Neutrophil (primary cell): ENCODE data around the gene ZER1.

Source experiments
- H3K27ac ChIP-seq: fragments of 200-600 bp; sonication (generic); 2 replicates; pipeline ENCODE4 v1.5.1; 2016; ENCODE audit warnings: mild to moderate bottlenecking, moderate library complexity
- H3K27me3 ChIP-seq: fragments of 200-600 bp; sonication (generic); 2 replicates; pipeline ENCODE4 v1.6.0; 2016; ENCODE audit warnings: mild to moderate bottlenecking
- H3K36me3 ChIP-seq: fragments of 200-600 bp; sonication (generic); 2 replicates; pipeline ENCODE4 v1.5.1; 2017
- H3K4me1 ChIP-seq, 2 experiments: fragments of 200-600 bp in 1 of 2; sonication (generic) in 1 of 2; 1 replicate in 1 of 2; 2 replicates in 1 of 2; pipeline versions ENCODE4 v1.5.1 to v1.6.1; 2013 to 2016; ENCODE audit warnings: low read depth in 1 of 2, low read length in 1 of 2, mild to moderate bottlenecking in 1 of 2, moderate library complexity in 1 of 2; ENCODE audit not compliant: control insufficient read depth in 1 of 2, insufficient read depth in 1 of 2
- H3K4me3 ChIP-seq, 2 experiments: fragments of 200-600 bp in 1 of 2; sonication (generic) in 1 of 2; 1 replicate in 1 of 2; 2 replicates in 1 of 2; pipeline ENCODE4 v1.5.1; 2013 to 2016; ENCODE audit warnings: low read depth in 1 of 2, low read length in 1 of 2, mild to moderate bottlenecking in 1 of 2, moderate library complexity in 1 of 2
- H3K9me3 ChIP-seq: fragments of 200-600 bp; sonication (generic); 2 replicates; pipeline ENCODE4 v1.5.1; 2016
- CTCF ChIP-seq: fragments of 200-600 bp; sonication (generic); IDR thresholded peaks from 2 replicates; pipeline ENCODE4 v1.5.1; 2016; ENCODE audit warnings: antibody characterized with exemption

Gene ZER1

DNA sequence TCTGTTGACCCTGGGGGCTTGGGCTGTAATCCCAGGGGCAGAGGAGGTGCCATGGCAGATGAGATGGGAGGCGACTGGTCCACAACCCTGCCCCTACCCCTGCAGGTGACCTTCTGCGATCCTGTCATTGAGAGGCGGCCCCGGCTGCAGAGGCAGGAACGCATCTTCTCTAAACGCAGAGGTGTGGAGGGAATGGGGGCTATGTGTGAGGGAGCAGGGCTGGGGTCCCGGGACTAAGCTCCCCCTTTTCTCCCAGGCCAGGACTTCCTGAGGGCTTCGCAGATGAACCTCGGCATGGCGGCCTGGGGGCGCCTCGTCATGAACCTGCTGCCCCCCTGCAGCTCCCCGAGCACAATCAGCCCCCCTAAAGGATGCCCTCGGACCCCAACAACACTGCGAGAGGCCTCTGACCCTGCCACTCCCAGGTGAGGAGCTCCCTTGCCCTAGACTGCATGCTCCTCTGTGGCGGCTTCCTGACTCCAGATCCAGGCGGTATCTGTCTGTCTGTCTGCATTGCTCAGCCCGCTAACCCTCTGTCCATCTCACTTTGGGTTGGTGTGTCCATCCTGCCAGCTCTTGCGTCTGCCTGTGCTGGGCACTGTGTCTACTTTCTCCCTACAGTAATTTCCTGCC, 57.7 kb downstream of the ZER1 start:
- TF ChIP-seq CTCF, result no peak
- no peaks in the 10 kb centered on the region for H3K4me1 ChIP-seq
- H3K9me3 ChIP-seq, result no peaks in the 10 kb centered on the region
- no peaks in the 10 kb centered on the region for H3K27me3 ChIP-seq
- H3K4me3 ChIP-seq, result no peak overlapping the region
- H3K27ac ChIP-seq, result no peak overlapping the region
- peaks cover 6% of the 10 kb centered on the region for H3K36me3 ChIP-seq

- no peak for TF ChIP-seq CTCF
- Histone ChIP-seq H3K27ac (no peak overlapping the region), H3K4me3 (no peak overlapping the region), H3K36me3 (peaks cover 6% of the 10 kb centered on the region), H3K4me1 (no peaks in the 10 kb centered on the region), H3K27me3 (no peaks in the 10 kb centered on the region), H3K9me3 (no peaks in the 10 kb centered on the region)
These were observed 58.3 kb downstream of the ZER1 start for GRCh38 chr9:128713411-128713780.

GRCh38 chr9:128712451-128713410, 59.0 kb downstream of the ZER1 start:
- no peaks in the 10 kb centered on the region for H3K4me1 ChIP-seq
- no peak for TF ChIP-seq CTCF
- H3K27ac ChIP-seq, result no peak overlapping the region
- peaks cover 6% of the 10 kb centered on the region for H3K36me3 ChIP-seq
- no peaks in the 10 kb centered on the region for H3K27me3 ChIP-seq
- no peaks in the 10 kb centered on the region for H3K9me3 ChIP-seq
- H3K4me3 ChIP-seq, result no peak overlapping the region

GRCh38 chr9:128707446-128707845, 64.3 kb downstream of the ZER1 start:
- no peaks in the 10 kb centered on the region for H3K9me3 ChIP-seq
- no peak overlapping the region for H3K27ac ChIP-seq
- H3K27me3 ChIP-seq, result peaks cover 15% of the 10 kb centered on the region
- peaks cover 8 to 15% of the 10 kb centered on the region in 2 experiments for H3K4me1 ChIP-seq
- no peak overlapping the region for H3K4me3 ChIP-seq
- no peaks in the 10 kb centered on the region for H3K36me3 ChIP-seq
- TF ChIP-seq CTCF, result no peak

DNA sequence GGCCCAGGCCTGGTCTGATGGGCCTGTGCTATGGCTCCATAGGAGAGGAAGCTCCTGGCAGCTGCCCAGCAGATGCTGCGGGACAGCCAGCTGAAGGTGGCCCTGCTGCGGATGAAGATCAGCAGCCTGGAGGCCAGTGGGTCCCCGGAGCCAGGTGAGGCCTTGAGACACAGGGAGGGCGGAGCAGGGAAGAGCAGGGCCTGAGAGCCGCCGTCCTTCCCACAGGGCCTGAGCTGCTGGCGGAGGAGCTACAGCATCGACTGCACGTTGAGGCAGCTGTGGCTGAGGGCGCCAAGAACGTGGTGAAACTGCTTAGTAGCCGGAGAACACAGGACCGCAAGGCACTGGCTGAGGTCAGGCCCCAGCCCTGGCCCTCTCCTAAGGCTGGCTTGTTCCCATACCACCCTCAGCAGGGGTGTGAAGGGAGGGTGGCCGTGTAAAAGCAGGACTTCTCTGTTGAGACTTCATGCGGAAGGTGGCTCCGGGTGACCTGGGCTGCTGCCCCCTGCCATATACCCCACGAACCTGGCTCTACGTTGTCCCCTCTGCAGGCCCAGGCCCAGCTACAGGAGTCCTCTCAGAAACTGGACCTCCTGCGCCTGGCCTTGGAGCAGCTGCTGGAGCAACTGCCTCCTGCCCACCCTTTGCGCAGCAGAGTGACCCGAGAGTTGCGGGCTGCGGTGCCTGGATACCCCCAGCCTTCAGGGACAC, 64.9 kb downstream of the ZER1 start:
- Histone ChIP-seq H3K9me3 (no peaks in the 10 kb centered on the region), H3K4me3 (no peak overlapping the region), H3K36me3 (no peaks in the 10 kb centered on the region), H3K27me3 (peaks cover 20% of the 10 kb centered on the region), H3K4me1 (peaks cover 11 to 20% of the 10 kb centered on the region in 2 experiments), H3K27ac (no peak overlapping the region)
- no peak for TF ChIP-seq CTCF
